ENCODE results near the gene LCE2D. TPM values are rescaled to one million over a fixed set of nuclear protein-coding genes. Genes with fewer than 3 reads are reported as not detected.

Gene LCE2D
- total and polyA plus RNA-seq, 2 experiments from 2014 or later, result not detected

DNA sequence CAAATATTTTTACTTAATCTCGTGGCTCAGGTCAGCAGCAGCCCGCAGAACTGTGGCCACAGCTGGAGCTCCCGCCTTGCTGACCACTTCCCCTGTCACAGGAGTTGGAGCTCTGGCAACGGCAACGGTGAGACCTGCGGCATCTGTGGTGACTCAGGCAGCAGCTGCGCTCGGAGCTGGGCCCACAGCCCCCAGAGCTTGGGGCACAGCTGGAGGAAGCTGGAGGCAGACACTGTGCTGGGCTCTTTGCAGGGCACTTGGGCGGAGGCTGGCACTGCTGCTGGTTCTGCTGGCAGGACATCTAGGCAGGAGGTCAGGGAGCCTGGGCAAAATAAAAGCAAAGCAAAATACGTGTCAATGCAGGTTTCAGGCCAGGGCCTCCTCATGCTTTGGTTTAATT is 40.4 kb upstream of the LCE2D start, which contains the start of gene LCE3A:
Gene LCE3A (minus strand): TSS at position 301 of the 400 bp plus-strand sequence. CDS start 0 bp downstream, at position 301.
- Mint-ChIP-seq H3K36me3 (ENCODE audit: low read depth) (peaks cover 19% of the 10 kb centered on the region), H3K4me1 (no peaks in the 10 kb centered on the region; the same call in 2 of the 3 replicates), H3K27me3 (ENCODE audit: insufficient read depth, low read depth, poor library complexity) (peaks cover 4% of the 10 kb centered on the region), H3K9me3 (peaks cover 33% of the 10 kb centered on the region), H3K4me3 (no peak within 1 kb of the TSS), H3K27ac (no peak within 1 kb of the TSS)
- TF ChIP-seq EZH2 (IDR thresholded peaks at IDR 0.05; ENCODE audit: low read depth, unreplicated experiment), result no peak
- no peak for TF ChIP-seq JUNB (IDR thresholded peaks at IDR 0.05; ENCODE audit: unreplicated experiment)
- no peak for TF ChIP-seq ZNF331 (CRISPR knock-in tag; IDR thresholded peaks at IDR 0.05; ENCODE audit: low read depth)
- TF ChIP-seq, protein P1, sequence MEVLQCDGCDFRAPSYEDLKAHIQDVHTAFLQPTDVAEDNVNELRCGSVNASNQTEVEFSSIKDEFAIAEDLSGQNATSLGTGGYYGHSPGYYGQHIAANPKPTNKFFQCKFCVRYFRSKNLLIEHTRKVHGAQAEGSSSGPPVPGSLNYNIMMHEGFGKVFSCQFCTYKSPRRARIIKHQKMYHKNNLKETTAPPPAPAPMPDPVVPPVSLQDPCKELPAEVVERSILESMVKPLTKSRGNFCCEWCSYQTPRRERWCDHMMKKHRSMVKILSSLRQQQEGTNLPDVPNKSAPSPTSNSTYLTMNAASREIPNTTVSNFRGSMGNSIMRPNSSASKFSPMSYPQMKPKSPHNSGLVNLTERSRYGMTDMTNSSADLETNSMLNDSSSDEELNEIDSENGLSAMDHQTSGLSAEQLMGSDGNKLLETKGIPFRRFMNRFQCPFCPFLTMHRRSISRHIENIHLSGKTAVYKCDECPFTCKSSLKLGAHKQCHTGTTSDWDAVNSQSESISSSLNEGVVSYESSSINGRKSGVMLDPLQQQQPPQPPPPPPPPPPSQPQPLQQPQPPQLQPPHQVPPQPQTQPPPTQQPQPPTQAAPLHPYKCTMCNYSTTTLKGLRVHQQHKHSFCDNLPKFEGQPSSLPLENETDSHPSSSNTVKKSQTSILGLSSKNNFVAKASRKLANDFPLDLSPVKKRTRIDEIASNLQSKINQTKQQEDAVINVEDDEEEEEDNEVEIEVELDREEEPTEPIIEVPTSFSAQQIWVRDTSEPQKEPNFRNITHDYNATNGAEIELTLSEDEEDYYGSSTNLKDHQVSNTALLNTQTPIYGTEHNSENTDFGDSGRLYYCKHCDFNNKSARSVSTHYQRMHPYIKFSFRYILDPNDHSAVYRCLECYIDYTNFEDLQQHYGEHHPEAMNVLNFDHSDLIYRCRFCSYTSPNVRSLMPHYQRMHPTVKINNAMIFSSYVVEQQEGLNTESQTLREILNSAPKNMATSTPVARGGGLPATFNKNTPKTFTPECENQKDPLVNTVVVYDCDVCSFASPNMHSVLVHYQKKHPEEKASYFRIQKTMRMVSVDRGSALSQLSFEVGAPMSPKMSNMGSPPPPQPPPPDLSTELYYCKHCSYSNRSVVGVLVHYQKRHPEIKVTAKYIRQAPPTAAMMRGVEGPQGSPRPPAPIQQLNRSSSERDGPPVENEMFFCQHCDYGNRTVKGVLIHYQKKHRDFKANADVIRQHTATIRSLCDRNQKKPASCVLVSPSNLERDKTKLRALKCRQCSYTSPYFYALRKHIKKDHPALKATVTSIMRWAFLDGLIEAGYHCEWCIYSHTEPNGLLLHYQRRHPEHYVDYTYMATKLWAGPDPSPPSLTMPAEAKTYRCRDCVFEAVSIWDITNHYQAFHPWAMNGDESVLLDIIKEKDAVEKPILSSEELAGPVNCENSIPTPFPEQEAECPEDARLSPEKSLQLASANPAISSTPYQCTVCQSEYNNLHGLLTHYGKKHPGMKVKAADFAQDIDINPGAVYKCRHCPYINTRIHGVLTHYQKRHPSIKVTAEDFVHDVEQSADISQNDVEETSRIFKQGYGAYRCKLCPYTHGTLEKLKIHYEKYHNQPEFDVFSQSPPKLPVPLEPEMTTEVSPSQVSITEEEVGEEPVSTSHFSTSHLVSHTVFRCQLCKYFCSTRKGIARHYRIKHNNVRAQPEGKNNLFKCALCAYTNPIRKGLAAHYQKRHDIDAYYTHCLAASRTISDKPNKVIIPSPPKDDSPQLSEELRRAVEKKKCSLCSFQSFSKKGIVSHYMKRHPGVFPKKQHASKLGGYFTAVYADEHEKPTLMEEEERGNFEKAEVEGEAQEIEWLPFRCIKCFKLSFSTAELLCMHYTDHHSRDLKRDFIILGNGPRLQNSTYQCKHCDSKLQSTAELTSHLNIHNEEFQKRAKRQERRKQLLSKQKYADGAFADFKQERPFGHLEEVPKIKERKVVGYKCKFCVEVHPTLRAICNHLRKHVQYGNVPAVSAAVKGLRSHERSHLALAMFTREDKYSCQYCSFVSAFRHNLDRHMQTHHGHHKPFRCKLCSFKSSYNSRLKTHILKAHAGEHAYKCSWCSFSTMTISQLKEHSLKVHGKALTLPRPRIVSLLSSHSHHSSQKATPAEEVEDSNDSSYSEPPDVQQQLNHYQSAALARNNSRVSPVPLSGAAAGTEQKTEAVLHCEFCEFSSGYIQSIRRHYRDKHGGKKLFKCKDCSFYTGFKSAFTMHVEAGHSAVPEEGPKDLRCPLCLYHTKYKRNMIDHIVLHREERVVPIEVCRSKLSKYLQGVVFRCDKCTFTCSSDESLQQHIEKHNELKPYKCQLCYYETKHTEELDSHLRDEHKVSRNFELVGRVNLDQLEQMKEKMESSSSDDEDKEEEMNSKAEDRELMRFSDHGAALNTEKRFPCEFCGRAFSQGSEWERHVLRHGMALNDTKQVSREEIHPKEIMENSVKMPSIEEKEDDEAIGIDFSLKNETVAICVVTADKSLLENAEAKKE (CRISPR knock-in tag; IDR thresholded peaks at IDR 0.05), result no peak
- TF ChIP-seq NANOG (IDR thresholded peaks at IDR 0.05; ENCODE audit: borderline replicate concordance), result no peak
- TF ChIP-seq CREB1 (CRISPR knock-in tag; IDR thresholded peaks at IDR 0.05; ENCODE audit: low read depth), result no peak
- TF ChIP-seq, protein P2, sequence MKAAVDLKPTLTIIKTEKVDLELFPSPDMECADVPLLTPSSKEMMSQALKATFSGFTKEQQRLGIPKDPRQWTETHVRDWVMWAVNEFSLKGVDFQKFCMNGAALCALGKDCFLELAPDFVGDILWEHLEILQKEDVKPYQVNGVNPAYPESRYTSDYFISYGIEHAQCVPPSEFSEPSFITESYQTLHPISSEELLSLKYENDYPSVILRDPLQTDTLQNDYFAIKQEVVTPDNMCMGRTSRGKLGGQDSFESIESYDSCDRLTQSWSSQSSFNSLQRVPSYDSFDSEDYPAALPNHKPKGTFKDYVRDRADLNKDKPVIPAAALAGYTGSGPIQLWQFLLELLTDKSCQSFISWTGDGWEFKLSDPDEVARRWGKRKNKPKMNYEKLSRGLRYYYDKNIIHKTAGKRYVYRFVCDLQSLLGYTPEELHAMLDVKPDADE (IDR thresholded peaks at IDR 0.05), result no peak
- TF ChIP-seq ZNF114 (CRISPR knock-in tag; IDR thresholded peaks at IDR 0.05), result no peak
- TF ChIP-seq, protein P3, sequence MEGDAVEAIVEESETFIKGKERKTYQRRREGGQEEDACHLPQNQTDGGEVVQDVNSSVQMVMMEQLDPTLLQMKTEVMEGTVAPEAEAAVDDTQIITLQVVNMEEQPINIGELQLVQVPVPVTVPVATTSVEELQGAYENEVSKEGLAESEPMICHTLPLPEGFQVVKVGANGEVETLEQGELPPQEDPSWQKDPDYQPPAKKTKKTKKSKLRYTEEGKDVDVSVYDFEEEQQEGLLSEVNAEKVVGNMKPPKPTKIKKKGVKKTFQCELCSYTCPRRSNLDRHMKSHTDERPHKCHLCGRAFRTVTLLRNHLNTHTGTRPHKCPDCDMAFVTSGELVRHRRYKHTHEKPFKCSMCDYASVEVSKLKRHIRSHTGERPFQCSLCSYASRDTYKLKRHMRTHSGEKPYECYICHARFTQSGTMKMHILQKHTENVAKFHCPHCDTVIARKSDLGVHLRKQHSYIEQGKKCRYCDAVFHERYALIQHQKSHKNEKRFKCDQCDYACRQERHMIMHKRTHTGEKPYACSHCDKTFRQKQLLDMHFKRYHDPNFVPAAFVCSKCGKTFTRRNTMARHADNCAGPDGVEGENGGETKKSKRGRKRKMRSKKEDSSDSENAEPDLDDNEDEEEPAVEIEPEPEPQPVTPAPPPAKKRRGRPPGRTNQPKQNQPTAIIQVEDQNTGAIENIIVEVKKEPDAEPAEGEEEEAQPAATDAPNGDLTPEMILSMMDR (conservative IDR thresholded peaks at IDR 0.05; ENCODE audit: low read depth in 2 of 2), result no peak
- TF ChIP-seq, protein P4, sequence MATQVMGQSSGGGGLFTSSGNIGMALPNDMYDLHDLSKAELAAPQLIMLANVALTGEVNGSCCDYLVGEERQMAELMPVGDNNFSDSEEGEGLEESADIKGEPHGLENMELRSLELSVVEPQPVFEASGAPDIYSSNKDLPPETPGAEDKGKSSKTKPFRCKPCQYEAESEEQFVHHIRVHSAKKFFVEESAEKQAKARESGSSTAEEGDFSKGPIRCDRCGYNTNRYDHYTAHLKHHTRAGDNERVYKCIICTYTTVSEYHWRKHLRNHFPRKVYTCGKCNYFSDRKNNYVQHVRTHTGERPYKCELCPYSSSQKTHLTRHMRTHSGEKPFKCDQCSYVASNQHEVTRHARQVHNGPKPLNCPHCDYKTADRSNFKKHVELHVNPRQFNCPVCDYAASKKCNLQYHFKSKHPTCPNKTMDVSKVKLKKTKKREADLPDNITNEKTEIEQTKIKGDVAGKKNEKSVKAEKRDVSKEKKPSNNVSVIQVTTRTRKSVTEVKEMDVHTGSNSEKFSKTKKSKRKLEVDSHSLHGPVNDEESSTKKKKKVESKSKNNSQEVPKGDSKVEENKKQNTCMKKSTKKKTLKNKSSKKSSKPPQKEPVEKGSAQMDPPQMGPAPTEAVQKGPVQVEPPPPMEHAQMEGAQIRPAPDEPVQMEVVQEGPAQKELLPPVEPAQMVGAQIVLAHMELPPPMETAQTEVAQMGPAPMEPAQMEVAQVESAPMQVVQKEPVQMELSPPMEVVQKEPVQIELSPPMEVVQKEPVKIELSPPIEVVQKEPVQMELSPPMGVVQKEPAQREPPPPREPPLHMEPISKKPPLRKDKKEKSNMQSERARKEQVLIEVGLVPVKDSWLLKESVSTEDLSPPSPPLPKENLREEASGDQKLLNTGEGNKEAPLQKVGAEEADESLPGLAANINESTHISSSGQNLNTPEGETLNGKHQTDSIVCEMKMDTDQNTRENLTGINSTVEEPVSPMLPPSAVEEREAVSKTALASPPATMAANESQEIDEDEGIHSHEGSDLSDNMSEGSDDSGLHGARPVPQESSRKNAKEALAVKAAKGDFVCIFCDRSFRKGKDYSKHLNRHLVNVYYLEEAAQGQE (IDR thresholded peaks at IDR 0.05; ENCODE audit: unreplicated experiment), result no peak
- TF ChIP-seq STAT1 (IDR thresholded peaks at IDR 0.05; ENCODE audit: unreplicated experiment), result no peak
- no peak for TF ChIP-seq POLR2AphosphoS5 (IDR thresholded peaks at IDR 0.05; ENCODE audit: low read depth)
- no peak for TF ChIP-seq EZH2phosphoT487 (IDR thresholded peaks at IDR 0.05; ENCODE audit: unreplicated experiment)
- no peaks in the 10 kb centered on the region for H3F3A ChIP-seq (replicated peaks; ENCODE audit: low read depth)
- H3K4me3 ChIP-seq, result no peak within 1 kb of the TSS
- peaks cover 16% of the 10 kb centered on the region for H3K9me2 ChIP-seq (ENCODE audit: insufficient read depth)
- H3K4me2 ChIP-seq, result 0 out of 2 replicates have a peak within 1 kb of the TSS, but pooled peaks have one; percentile 51
- H3K4me1 ChIP-seq (ENCODE audit: insufficient read depth), result peaks cover 5% of the 10 kb centered on the region; the same call in 1 of the 2 replicates
- H2AFZ ChIP-seq, result peak within 1 kb of the TSS; percentile 97
- H3K79me2 ChIP-seq (replicated peaks; ENCODE audit: insufficient read depth), result no peaks in the 10 kb centered on the region
- peaks cover 7% of the 10 kb centered on the region; the same call in 1 of the 2 replicates for H3K36me3 ChIP-seq (ENCODE audit: insufficient read depth)
- peak; percentile 11 for DNase-seq (ENCODE audit: low spot score)
- H3K27ac ChIP-seq (ENCODE audit: low read depth), result no peak within 1 kb of the TSS
- peak; percentile 31 for ATAC-seq
- no peaks in the 10 kb centered on the region for H4K20me1 ChIP-seq (replicated peaks; ENCODE audit: insufficient read depth)
- H3K27me3 ChIP-seq (ENCODE audit: insufficient read depth), result no peaks in the 10 kb centered on the region; the same call in 1 of the 2 replicates

Measured in GM23338 (cell line).